H9 (cell line): Measurements from ENCODE around the gene ZNF488. TPM values are rescaled to one million over a fixed set of nuclear protein-coding genes. Genes with fewer than 3 reads are reported as not detected.

Experiments used
- DNase-seq: peaks from one replicate; pipeline ENCODE4 v3.0.0-alpha.2; 2017
- H2AFZ ChIP-seq: one replicate; pipeline ENCODE4 v1.6.1; 2013; ENCODE audit warnings: mild to moderate bottlenecking, low read length, control low read depth, moderate library complexity
- H2AK5ac ChIP-seq: 2 replicates; pipeline ENCODE4 v1.6.1; 2013; ENCODE audit warnings: low read length, control low read depth, mixed read lengths; ENCODE audit not compliant: insufficient read length
- H2BK120ac ChIP-seq: one replicate; pipeline ENCODE4 v1.6.1; 2013; ENCODE audit warnings: low read depth, mild to moderate bottlenecking, low read length, control low read depth, inconsistent platforms; ENCODE audit not compliant: poor library complexity, severe bottlenecking
- H2BK12ac ChIP-seq: 2 replicates; pipeline ENCODE4 v1.6.1; 2013; ENCODE audit warnings: low read length, control low read depth, mixed read lengths, low read depth; ENCODE audit not compliant: insufficient read length
- H2BK15ac ChIP-seq: 2 replicates; pipeline ENCODE4 v1.6.1; 2013; ENCODE audit warnings: low read depth, low read length, control low read depth
- H2BK20ac ChIP-seq: one replicate; pipeline ENCODE4 v1.6.1; 2013; ENCODE audit warnings: low read depth, mild to moderate bottlenecking, low read length, control low read depth, inconsistent platforms; ENCODE audit not compliant: poor library complexity, severe bottlenecking
- H2BK5ac ChIP-seq: 2 replicates; pipeline ENCODE4 v1.6.1; 2013; ENCODE audit warnings: low read length, control low read depth, mixed read lengths; ENCODE audit not compliant: insufficient read length
- H3K14ac ChIP-seq: 2 replicates; pipeline ENCODE4 v1.6.1; 2013; ENCODE audit warnings: low read length, control low read depth; ENCODE audit not compliant: insufficient read depth
- H3K18ac ChIP-seq: 2 replicates; pipeline ENCODE4 v1.6.1; 2013; ENCODE audit warnings: low read depth, mild to moderate bottlenecking, mixed read lengths, low read length, control low read depth; ENCODE audit not compliant: insufficient read length
- H3K23ac ChIP-seq: 2 replicates; pipeline ENCODE4 v1.6.1; 2013; ENCODE audit warnings: low read length, control low read depth, mixed read lengths, low read depth; ENCODE audit not compliant: insufficient read length
- H3K23me2 ChIP-seq: 2 replicates; pipeline ENCODE4 v1.6.1; 2013; ENCODE audit warnings: low read depth, mild to moderate bottlenecking, mixed read lengths, low read length, control low read depth; ENCODE audit not compliant: insufficient read length, poor library complexity, severe bottlenecking
- H3K27ac ChIP-seq: 2 replicates; pipeline ENCODE4 v1.5.1; 2013; ENCODE audit warnings: low read length, control low read depth, mixed read lengths, low read depth; ENCODE audit not compliant: insufficient read length
- H3K27me3 ChIP-seq: 2 replicates; pipeline ENCODE4 v1.6.1; 2013; ENCODE audit warnings: low read length, control low read depth, inconsistent platforms; ENCODE audit not compliant: insufficient read depth
- H3K4ac ChIP-seq: 2 replicates; pipeline ENCODE4 v1.6.1; 2013; ENCODE audit warnings: low read depth, mild to moderate bottlenecking, control low read depth, inconsistent platforms, low read length, moderate library complexity
- H3K4me1 ChIP-seq: 2 replicates; pipeline ENCODE4 v1.6.1; 2013; ENCODE audit warnings: low read length, control low read depth, inconsistent platforms; ENCODE audit not compliant: insufficient read depth
- H3K4me2 ChIP-seq: 2 replicates; pipeline ENCODE4 v1.6.1; 2013; ENCODE audit warnings: low read length, control low read depth, mixed read lengths; ENCODE audit not compliant: insufficient read length, insufficient read depth
- H3K56ac ChIP-seq: 2 replicates; pipeline ENCODE4 v1.6.1; 2013; ENCODE audit warnings: low read depth, mild to moderate bottlenecking, mixed read lengths, low read length, control low read depth; ENCODE audit not compliant: insufficient read length
- H3K79me1 ChIP-seq: 2 replicates; pipeline ENCODE4 v1.6.1; 2013; ENCODE audit warnings: low read depth, mild to moderate bottlenecking, moderate library complexity, low read length, control low read depth, inconsistent platforms; ENCODE audit not compliant: insufficient read depth, poor library complexity, severe bottlenecking
- H3K79me2 ChIP-seq: 2 replicates; pipeline ENCODE4 v1.6.1; 2013; ENCODE audit warnings: low read length, control low read depth, inconsistent platforms; ENCODE audit not compliant: insufficient read depth
- H3K9ac ChIP-seq: 2 replicates; pipeline ENCODE4 v1.6.1; 2013; ENCODE audit warnings: low read length, control low read depth, mixed read lengths; ENCODE audit not compliant: insufficient read length; ENCODE audit errors: extremely low read depth
- H3K9me3 ChIP-seq: one replicate; pipeline ENCODE4 v1.6.1; 2013; ENCODE audit warnings: low read depth, low read length, inconsistent platforms; ENCODE audit not compliant: control insufficient read depth
- H3T11ph ChIP-seq: one replicate; pipeline ENCODE4 v1.6.1; 2013; ENCODE audit warnings: mild to moderate bottlenecking, low read length, control low read depth, inconsistent platforms
- H4K20me1 ChIP-seq: one replicate; pipeline ENCODE4 v1.6.1; 2013; ENCODE audit not compliant: control insufficient read depth, insufficient read length, insufficient read depth
- H4K5ac ChIP-seq: 2 replicates; pipeline ENCODE4 v1.6.1; 2013; ENCODE audit warnings: low read depth, mild to moderate bottlenecking, mixed read lengths, low read length, control low read depth; ENCODE audit not compliant: insufficient read length
- H4K8ac ChIP-seq: replicated peaks from 2 replicates; pipeline ENCODE4 v1.6.1; 2013; ENCODE audit warnings: low read length, control low read depth, mixed read lengths, low read depth; ENCODE audit not compliant: insufficient read length
- H4K91ac ChIP-seq: 2 replicates; pipeline ENCODE4 v1.6.1; 2013; ENCODE audit warnings: low read depth, mild to moderate bottlenecking, moderate library complexity, mixed read lengths, low read length, control low read depth; ENCODE audit not compliant: insufficient read length
- H3K27ac Mint-ChIP-seq, 3 experiments: 2 replicates in 2 of 3; 3 replicates in 1 of 3; pipeline ENCODE4 v1.8.0; 2020 to 2021; ENCODE audit warnings: mixed read lengths in 3 of 3, mild to moderate bottlenecking in 1 of 3, moderate library complexity in 1 of 3
- H3K27me3 Mint-ChIP-seq: 2 replicates; pipeline ENCODE4 v1.8.0; 2021; ENCODE audit warnings: low read depth, mild to moderate bottlenecking, moderate library complexity, mixed read lengths
- H3K36me3 Mint-ChIP-seq, 3 experiments: 2 replicates in 2 of 3; 3 replicates in 1 of 3; pipeline ENCODE4 v1.8.0; 2020 to 2021; ENCODE audit warnings: low read depth in 3 of 3, mixed read lengths in 3 of 3; ENCODE audit not compliant: insufficient read depth in 1 of 3
- H3K4me1 Mint-ChIP-seq, 2 experiments: 2 replicates each; pipeline ENCODE4 v1.8.0; 2020; ENCODE audit warnings: mixed read lengths in 2 of 2
- H3K4me3 Mint-ChIP-seq, 2 experiments: 2 replicates in 1 of 2; 3 replicates in 1 of 2; pipeline ENCODE4 v1.8.0; 2020 to 2021; ENCODE audit warnings: mild to moderate bottlenecking in 2 of 2, mixed read lengths in 2 of 2, moderate library complexity in 1 of 2
- H3K9me3 Mint-ChIP-seq, 2 experiments: 2 replicates in 1 of 2; 3 replicates in 1 of 2; pipeline ENCODE4 v1.8.0; 2020; ENCODE audit warnings: mild to moderate bottlenecking in 2 of 2, mixed read lengths in 2 of 2, moderate library complexity in 1 of 2
- CTCF ChIP-seq: fragments of 200-600 bp; sonication (generic); conservative IDR thresholded peaks from 3 replicates; pipeline ENCODE4 v1.8.0; 2021; ENCODE audit warnings: antibody characterized with exemption, mild to moderate bottlenecking
- WGBS: extraction: QIAGEN DNeasy Blood & Tissue Kit; methylation state at CpG from one replicate; pipeline ENCODE4 v1.1.7; 2013; ENCODE audit warnings: missing lambda C conversion rate, low lambda C conversion rate, mixed read lengths; ENCODE audit not compliant: insufficient read length; ENCODE audit errors: extremely low coverage; 5-methylcytosine and 5-hydroxymethylcytosine counted together
- long read RNA-seq: library from polyadenylated mRNA; unstranded; transcript quantifications from one replicate; pipeline ENCODE4 v2.0.0, GENCODE V29; 2020
- total RNA-seq: library from RNA; stranded (reverse); gene quantifications from 2 replicates; pipeline ENCODE4 v1.2.1, GENCODE V29; 2021

Gene ZNF488
- total RNA-seq, result 2.9 and 3.2 TPM in 2 replicates
- long read RNA-seq, transcript ZNF488-201 (2 exons, 3,496 nt), result major isoform, 7 of 8 reads
- long read RNA-seq, partial matches to known transcripts, result 0 of 8 reads
- long read RNA-seq, other reads (novel, unspliced or antisense), result 1 of 8 reads

- Mint-ChIP-seq H3K9me3 (peaks cover 12 to 20% of the 10 kb centered on the region in 2 experiments), H3K27me3 (peaks cover 54% of the 10 kb centered on the region), H3K4me3 (peak within 1 kb of the TSS; percentile 78 to 87), H3K27ac (peak within 1 kb of the TSS; percentile 9 to 81 (median 50); a peak in 5 of 7 replicates), H3K4me1 (peaks cover 32 to 34% of the 10 kb centered on the region in 2 experiments), H3K36me3 (peaks cover 2 to 8% (median 5%) of the 10 kb centered on the region in 3 experiments; a peak in 5 of 7 replicates)
- H3K4me2 ChIP-seq, result peak within 1 kb of the TSS; percentile 82
- no peak within 1 kb of the TSS for H4K5ac ChIP-seq
- peak; percentile 92 for DNase-seq
- H2AK5ac ChIP-seq, result no peak within 1 kb of the TSS
- H3K23ac ChIP-seq, result no peak within 1 kb of the TSS
- H3K27me3 ChIP-seq, result no peaks in the 10 kb centered on the region
- H2BK5ac ChIP-seq, result no peak within 1 kb of the TSS
- no peaks in the 10 kb centered on the region for H3K79me1 ChIP-seq
- no peak within 1 kb of the TSS; the same call in 1 of the 2 replicates for H3K14ac ChIP-seq
- H3K23me2 ChIP-seq, result peaks cover 10% of the 10 kb centered on the region
- no peak within 1 kb of the TSS for H3K4ac ChIP-seq
- H4K20me1 ChIP-seq, result no peaks in the 10 kb centered on the region
- H3K56ac ChIP-seq, result no peak within 1 kb of the TSS
- H4K91ac ChIP-seq, result no peak within 1 kb of the TSS
- H3K79me2 ChIP-seq, result no peaks in the 10 kb centered on the region
- no peak within 1 kb of the TSS for H4K8ac ChIP-seq
- no peak for TF ChIP-seq CTCF
- no peak within 1 kb of the TSS for H2BK20ac ChIP-seq
- H2AFZ ChIP-seq, result no peak within 1 kb of the TSS
- no peak within 1 kb of the TSS for H2BK15ac ChIP-seq
- peaks cover 2% of the 10 kb centered on the region; the same call in 1 of the 2 replicates for H3K4me1 ChIP-seq
- H3K18ac ChIP-seq, result peak within 1 kb of the TSS; percentile 37
- H2BK120ac ChIP-seq, result no peak within 1 kb of the TSS
- H3T11ph ChIP-seq, result no peak within 1 kb of the TSS
- no peaks in the 10 kb centered on the region for H3K9me3 ChIP-seq
- no peak within 1 kb of the TSS for H3K27ac ChIP-seq
- WGBS, result no CpG with 5 or more reads among the region's 75 CpGs
- peak within 1 kb of the TSS; percentile 9 for H3K9ac ChIP-seq
- H2BK12ac ChIP-seq, result no peak within 1 kb of the TSS
Observed at GRCh38 chr10:47384148-47384921, at the start of gene ZNF488. ZNF488 (minus strand) TSS chr10:47384293; CDS start chr10:47368829, 15,464 bp downstream.
